Naive thymus-derived CD4-positive, alpha-beta T cell (primary cell): ENCODE data around the gene NOSTRIN. TPM values are rescaled to one million over a fixed set of nuclear protein-coding genes. Genes with fewer than 3 reads are reported as not detected.

Experiments used
- ATAC-seq: fragments of 150-1000 bp; cut with Tn5 transposase; 2 replicates; pipeline ENCODE4 v1.10.0; 2021; ENCODE audit warnings: mild to moderate bottlenecking, moderate library complexity
- CTCF ChIA-PET: fragments of 350-600 bp; sonication (Branson Sonifier 250); formaldehyde crosslinking; loops from one replicate; lab custom pipeline; 2021; ENCODE audit warnings: antibody characterized with exemption; lab: Charles Lee
- POLR2A ChIA-PET: fragments of 350-600 bp; sonication (Branson Sonifier 250); formaldehyde crosslinking; loops from one replicate; lab custom pipeline; 2021; ENCODE audit warnings: antibody characterized with exemption, inconsistent platforms; lab: Charles Lee
- DNase-seq, 9 donors: peaks; one replicate each; pipeline versions ENCODE4 v3.0.0 to v3.0.0-alpha.2; 2020 to 2022; ENCODE audit warnings: mixed read lengths in 1 of 9
- H3K27ac ChIP-seq: one replicate; pipeline ENCODE4 v1.7.0; 2013; ENCODE audit warnings: mild to moderate bottlenecking, low read depth, low read length, moderate library complexity
- H3K27me3 ChIP-seq, 2 donors: one replicate each; pipeline ENCODE4 v1.7.0; 2013; ENCODE audit warnings: low read length in 2 of 2, mild to moderate bottlenecking in 2 of 2, moderate library complexity in 2 of 2; ENCODE audit not compliant: control insufficient read depth in 2 of 2, insufficient read depth in 2 of 2
- H3K36me3 ChIP-seq, 3 experiments: 1 replicate in 2 of 3; 2 replicates in 1 of 3; pipeline ENCODE4 v1.7.0; 2013; ENCODE audit warnings: low read length in 3 of 3, mild to moderate bottlenecking in 3 of 3, moderate library complexity in 1 of 3; ENCODE audit not compliant: insufficient read depth in 3 of 3, control insufficient read depth in 2 of 3
- H3K4me1 ChIP-seq, 2 donors: one replicate each; pipeline ENCODE4 v1.7.0; 2013; ENCODE audit warnings: low read length in 2 of 2, mild to moderate bottlenecking in 2 of 2, moderate library complexity in 1 of 2; ENCODE audit not compliant: control insufficient read depth in 2 of 2, insufficient read depth in 2 of 2
- H3K4me3 ChIP-seq: 2 replicates; pipeline ENCODE4 v1.7.0; 2013; ENCODE audit warnings: mild to moderate bottlenecking, low read length
- H3K9me3 ChIP-seq, 3 experiments: 1 replicate in 2 of 3; 2 replicates in 1 of 3; pipeline ENCODE4 v1.7.0; 2013; ENCODE audit warnings: low read length in 3 of 3; ENCODE audit not compliant: control insufficient read depth in 2 of 3
- H3K27ac Mint-ChIP-seq, 9 donors: one replicate each; pipeline ENCODE4 v1.8.0; 2020 to 2022; ENCODE audit warnings: mixed read lengths in 9 of 9, mild to moderate bottlenecking in 8 of 9, moderate library complexity in 5 of 9, inconsistent platforms in 2 of 9
- H3K27me3 Mint-ChIP-seq, 5 donors: one replicate each; pipeline ENCODE4 v1.8.0; 2021 to 2022; ENCODE audit warnings: mixed read lengths in 5 of 5, mild to moderate bottlenecking in 1 of 5
- H3K36me3 Mint-ChIP-seq, 5 donors: one replicate each; pipeline ENCODE4 v1.8.0; 2020 to 2022; ENCODE audit warnings: mixed read lengths in 5 of 5, mild to moderate bottlenecking in 3 of 5, inconsistent platforms in 1 of 5
- H3K4me1 Mint-ChIP-seq, 7 donors: one replicate each; pipeline ENCODE4 v1.8.0; 2020 to 2022; ENCODE audit warnings: mixed read lengths in 7 of 7, mild to moderate bottlenecking in 3 of 7, inconsistent platforms in 1 of 7
- H3K4me3 Mint-ChIP-seq, 10 donors: one replicate each; pipeline ENCODE4 v1.8.0; 2020 to 2022; ENCODE audit warnings: mild to moderate bottlenecking in 10 of 10, mixed read lengths in 10 of 10, moderate library complexity in 6 of 10, inconsistent platforms in 2 of 10
- H3K9me3 Mint-ChIP-seq, 11 donors: one replicate each; pipeline ENCODE4 v1.8.0; 2020 to 2022; ENCODE audit warnings: mixed read lengths in 11 of 11, mild to moderate bottlenecking in 4 of 11, inconsistent platforms in 1 of 11, moderate library complexity in 1 of 11
- intact Hi-C, 2 donors: fragments of 100-400 bp; cut with micrococcal nuclease; formaldehyde crosslinking; loops; one replicate each; pipeline ENCODE4 v1.15.1; 2023
- polyA plus RNA-seq, 2 donors: library from polyadenylated mRNA; unstranded; fragments of 300-500 nt; fragmentation: Illumina TruSeq; gene quantifications; one replicate each; pipeline ENCODE4 v1.2.3, GENCODE V29; 2021
- total RNA-seq, 6 experiments: library from RNA in 5 of 6; stranded (reverse) in 5 of 6; gene quantifications; 1 replicate in 5 of 6; 2 replicates in 1 of 6; pipeline ENCODE4 v1.2.3 and lab custom pipeline; 2021 to 2026

The NOSTRIN gene
- total and polyA plus RNA-seq, 7 experiments from 2014 or later: 0.32 to 0.73 TPM; not detected in 5

- H3K9me3 ChIP-seq: no peaks in the 10 kb centered on the region
- no peaks in the 10 kb centered on the region for H3K36me3 ChIP-seq
- H3K27me3 Mint-ChIP-seq: peaks cover 0 to 55% (median 7%) of the 10 kb centered on the region in 5 donors
- peaks cover 0 to 4% of the 10 kb centered on the region in 2 donors for H3K4me1 ChIP-seq
- H3K4me1 Mint-ChIP-seq: peaks cover 0 to 10% (median 9%) of the 10 kb centered on the region in 7 donors
- POLR2A ChIA-PET: no interaction called here
- no peak overlapping the region for H3K27ac Mint-ChIP-seq
- no peak overlapping the region for H3K4me3 ChIP-seq
- CTCF ChIA-PET: interaction anchor here (0.7 kb wide), 1 partner anchor 67 kb away, joined by 3 read pairs; no protein-coding TSS in a partner anchor
- peaks cover 0 to 2% (median 0%) of the 10 kb centered on the region in 5 donors for H3K36me3 Mint-ChIP-seq
- H3K4me3 Mint-ChIP-seq: no peak overlapping the region
- ATAC-seq: no peak
- intact Hi-C loops: loop anchor here (5.0 kb wide), 4 partner anchors 437 to 1033 kb away; partner anchors contain the start of genes CERS6 (in 1 of the 2), FASTKD1 (in 1 of the 2) and PPIG (in 1 of the 2)
- H3K27ac ChIP-seq: no peak overlapping the region
- no peaks in the 10 kb centered on the region for H3K27me3 ChIP-seq
- no peak for DNase-seq
- H3K9me3 Mint-ChIP-seq: no peaks in the 10 kb centered on the region
Measured at GRCh38 chr2:168894720-168895119, 92.3 kb downstream of the NOSTRIN start.

- intact Hi-C loops: no loop called here
- Mint-ChIP-seq H3K4me1 (peaks cover 0 to 2% (median 1%) of the 10 kb centered on the region in 7 donors), H3K4me3 (no peak overlapping the region), H3K27ac (no peak overlapping the region), H3K27me3 (peaks cover 0 to 54% (median 13%) of the 10 kb centered on the region in 5 donors), H3K36me3 (no peaks in the 10 kb centered on the region), H3K9me3 (no peaks in the 10 kb centered on the region)
- no peaks in the 10 kb centered on the region for H3K27me3 ChIP-seq
- H3K36me3 ChIP-seq: no peaks in the 10 kb centered on the region
- POLR2A ChIA-PET: no interaction called here
- no peak overlapping the region for H3K4me3 ChIP-seq
- DNase-seq: no peak
- CTCF ChIA-PET: no interaction called here
- H3K9me3 ChIP-seq: no peaks in the 10 kb centered on the region
- ATAC-seq: no peak
- no peak overlapping the region for H3K27ac ChIP-seq
- peaks cover 0 to under 1% of the 10 kb centered on the region in 2 donors for H3K4me1 ChIP-seq
Measured at GRCh38 chr2:168895771-168896170, 93.3 kb downstream of the NOSTRIN start.

GRCh38 chr2:168896783-168897182, 94.3 kb downstream of the NOSTRIN start:
- H3K9me3 Mint-ChIP-seq: no peaks in the 10 kb centered on the region
- ChIA-PET POLR2A (no interaction called here), CTCF (no interaction called here)
- no peak overlapping the region for H3K27ac ChIP-seq
- no peak overlapping the region for H3K4me3 Mint-ChIP-seq
- no peak overlapping the region for H3K4me3 ChIP-seq
- H3K27me3 ChIP-seq: no peaks in the 10 kb centered on the region
- no peaks in the 10 kb centered on the region for H3K9me3 ChIP-seq
- no peak overlapping the region for H3K27ac Mint-ChIP-seq
- peaks cover 0 to 54% (median 17%) of the 10 kb centered on the region in 5 donors for H3K27me3 Mint-ChIP-seq
- no peaks in the 10 kb centered on the region for H3K4me1 ChIP-seq
- DNase-seq (no peak), ATAC-seq (no peak)
- H3K36me3 ChIP-seq: no peaks in the 10 kb centered on the region
- peaks cover 0 to 1% (median 0%) of the 10 kb centered on the region in 7 donors for H3K4me1 Mint-ChIP-seq
- intact Hi-C loops: no loop called here
- H3K36me3 Mint-ChIP-seq: no peaks in the 10 kb centered on the region

- intact Hi-C loops: no loop called here
- Histone ChIP-seq H3K4me1 (no peaks in the 10 kb centered on the region), H3K36me3 (no peaks in the 10 kb centered on the region), H3K9me3 (no peaks in the 10 kb centered on the region), H3K27ac (no peak overlapping the region), H3K4me3 (no peak overlapping the region), H3K27me3 (no peaks in the 10 kb centered on the region)
- no peaks in the 10 kb centered on the region for H3K36me3 Mint-ChIP-seq
- no peak overlapping the region for H3K4me3 Mint-ChIP-seq
- H3K4me1 Mint-ChIP-seq: peaks cover 0 to 1% (median 0%) of the 10 kb centered on the region in 7 donors
- H3K9me3 Mint-ChIP-seq: no peaks in the 10 kb centered on the region
- ATAC-seq: no peak
- H3K27me3 Mint-ChIP-seq: peaks cover 0 to 53% (median 17%) of the 10 kb centered on the region in 5 donors
- POLR2A ChIA-PET: no interaction called here
- DNase-seq: no peak
- H3K27ac Mint-ChIP-seq: no peak overlapping the region
- CTCF ChIA-PET: no interaction called here
Measured at GRCh38 chr2:168897449-168897848, 95.0 kb downstream of the NOSTRIN start.

GRCh38 chr2:168901003-168901402, 98.6 kb downstream of the NOSTRIN start, which contains the start of gene G6PC2:
Gene G6PC2, plus strand, starts transcription at chr2:168901291. Its CDS starts 41 bp downstream, at chr2:168901332.
- Histone ChIP-seq H3K27ac (no peak within 1 kb of the TSS), H3K27me3 (no peaks in the 10 kb centered on the region), H3K9me3 (no peaks in the 10 kb centered on the region), H3K4me1 (no peaks in the 10 kb centered on the region), H3K36me3 (no peaks in the 10 kb centered on the region), H3K4me3 (no peak within 1 kb of the TSS)
- H3K4me1 Mint-ChIP-seq: peaks cover 0 to 1% (median 0%) of the 10 kb centered on the region in 7 donors
- H3K27me3 Mint-ChIP-seq: peaks cover 0 to 50% (median 12%) of the 10 kb centered on the region in 5 donors
- H3K9me3 Mint-ChIP-seq: no peaks in the 10 kb centered on the region
- DNase-seq (no peak), ATAC-seq (no peak)
- H3K36me3 Mint-ChIP-seq: no peaks in the 10 kb centered on the region
- CTCF ChIA-PET: no interaction called here
- no peak within 1 kb of the TSS for H3K4me3 Mint-ChIP-seq
- POLR2A ChIA-PET: no interaction called here
- intact Hi-C loops: no loop called here
- H3K27ac Mint-ChIP-seq: no peak within 1 kb of the TSS

- Histone ChIP-seq H3K4me1 (no peaks in the 10 kb centered on the region), H3K27me3 (no peaks in the 10 kb centered on the region), H3K9me3 (no peaks in the 10 kb centered on the region), H3K4me3 (no peak overlapping the region), H3K36me3 (no peaks in the 10 kb centered on the region), H3K27ac (no peak overlapping the region)
- Mint-ChIP-seq H3K4me1 (peaks cover 0 to 1% (median 0%) of the 10 kb centered on the region in 7 donors), H3K4me3 (no peak overlapping the region), H3K9me3 (no peaks in the 10 kb centered on the region), H3K36me3 (peaks cover 0 to 3% (median 0%) of the 10 kb centered on the region in 5 donors), H3K27me3 (peaks cover 6 to 56% (median 22%) of the 10 kb centered on the region in 5 donors), H3K27ac (no peak overlapping the region)
- ATAC-seq (no peak), DNase-seq (no peak)
- intact Hi-C loops: no loop called here
- POLR2A ChIA-PET: no interaction called here
- CTCF ChIA-PET: no interaction called here
Measured at GRCh38 chr2:168903888-168904287, 101.5 kb downstream of the NOSTRIN start.

- Histone ChIP-seq H3K4me1 (no peaks in the 10 kb centered on the region), H3K9me3 (no peaks in the 10 kb centered on the region), H3K27me3 (no peaks in the 10 kb centered on the region), H3K27ac (no peak overlapping the region), H3K4me3 (no peak overlapping the region), H3K36me3 (no peaks in the 10 kb centered on the region)
- no peak overlapping the region for H3K27ac Mint-ChIP-seq
- intact Hi-C loops: no loop called here
- POLR2A ChIA-PET: no interaction called here
- CTCF ChIA-PET: no interaction called here
- DNase-seq (no peak), ATAC-seq (no peak)
- peaks cover 6 to 55% (median 22%) of the 10 kb centered on the region in 5 donors for H3K27me3 Mint-ChIP-seq
- no peaks in the 10 kb centered on the region for H3K9me3 Mint-ChIP-seq
- H3K36me3 Mint-ChIP-seq: peaks cover 0 to 3% (median 0%) of the 10 kb centered on the region in 5 donors
- no peak overlapping the region for H3K4me3 Mint-ChIP-seq
- peaks cover 0 to 1% (median 0%) of the 10 kb centered on the region in 7 donors for H3K4me1 Mint-ChIP-seq
Measured at GRCh38 chr2:168904358-168904757, 101.9 kb downstream of the NOSTRIN start.
